Epidermal melanocyte (primary cell): Measurements from ENCODE around the gene CDX2.

Source experiments
- DNase-seq: peaks from one replicate; pipeline ENCODE4 v3.0.0; 2011; ENCODE audit warnings: low spot score; ENCODE audit not compliant: insufficient read length

The CDX2 gene

DNA sequence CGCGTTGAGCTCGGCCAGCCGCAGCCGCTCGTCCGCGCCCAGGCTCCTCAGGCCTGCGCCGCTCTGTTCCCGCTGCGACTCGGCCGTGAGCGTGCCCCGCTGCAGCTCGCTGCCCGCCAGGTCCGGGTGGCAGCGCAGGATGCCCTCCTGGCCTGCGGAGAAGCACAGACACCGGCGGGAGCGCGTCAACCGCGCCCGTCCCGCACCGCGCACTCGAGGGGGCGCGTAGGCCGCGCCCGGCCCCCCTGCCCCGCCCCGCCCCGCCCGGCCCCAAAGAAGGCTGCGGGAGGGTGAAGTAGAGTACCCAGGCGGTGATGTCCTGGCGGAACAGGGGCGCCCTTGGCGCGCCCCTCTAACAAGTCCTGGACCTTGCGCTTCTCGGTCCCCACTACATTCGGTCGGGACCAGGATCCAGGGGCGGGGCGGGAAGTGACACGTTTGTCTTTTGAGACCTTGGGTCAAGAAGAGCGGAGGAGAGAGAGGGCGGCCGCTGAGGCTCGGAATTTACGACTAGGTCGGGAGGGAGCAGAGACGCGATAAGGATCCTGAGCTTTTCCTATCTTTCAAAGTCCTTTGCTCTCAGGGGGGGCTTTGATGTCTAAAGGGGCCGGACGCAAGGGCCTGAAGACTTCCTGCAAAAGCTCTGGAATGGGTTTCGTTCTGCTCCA lies 9.3 kb upstream of the CDX2 start:
- DNase-seq, result no peak

DNA sequence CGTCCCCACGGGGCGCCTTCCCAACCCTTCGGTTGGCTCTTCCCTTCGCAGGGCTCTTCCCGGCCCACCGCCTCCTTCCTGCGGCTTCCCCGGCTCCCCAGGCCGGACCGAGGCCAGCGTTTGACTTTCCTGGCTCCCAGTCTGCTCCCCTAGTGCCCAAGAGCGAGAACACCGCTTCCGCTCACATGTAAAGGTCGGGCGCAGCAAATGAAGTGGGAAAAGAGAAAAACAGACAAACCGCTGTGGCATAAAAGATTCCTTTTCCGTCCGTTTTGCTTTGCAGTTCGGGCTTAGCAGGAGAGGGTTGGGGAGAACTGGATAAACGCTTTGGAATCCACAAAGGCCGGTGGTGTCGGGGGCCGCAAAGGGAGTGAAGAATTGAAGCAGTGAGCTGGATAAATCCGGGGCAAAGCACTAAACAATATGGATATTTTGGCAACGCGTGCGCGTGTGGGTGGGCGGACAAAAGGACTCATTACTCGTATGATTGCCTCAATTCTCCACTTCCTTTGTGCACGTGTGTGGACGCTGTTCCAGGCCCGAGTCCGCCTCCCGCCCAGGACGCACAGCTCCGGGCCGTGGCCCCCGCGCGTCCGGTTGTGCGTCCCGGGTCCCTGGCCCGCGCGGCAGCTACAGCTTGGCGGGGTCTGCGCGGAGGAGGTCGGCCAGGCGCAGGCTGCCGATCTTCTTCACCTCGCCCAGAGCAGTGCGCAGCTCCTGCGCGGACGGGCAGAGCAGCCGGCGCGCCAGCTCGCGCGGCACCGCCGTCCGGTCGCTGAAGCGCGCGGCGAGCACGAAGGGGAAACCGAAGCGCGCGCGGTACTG lies 8.6 kb upstream of the CDX2 start:
- DNase-seq, result no peak

DNA sequence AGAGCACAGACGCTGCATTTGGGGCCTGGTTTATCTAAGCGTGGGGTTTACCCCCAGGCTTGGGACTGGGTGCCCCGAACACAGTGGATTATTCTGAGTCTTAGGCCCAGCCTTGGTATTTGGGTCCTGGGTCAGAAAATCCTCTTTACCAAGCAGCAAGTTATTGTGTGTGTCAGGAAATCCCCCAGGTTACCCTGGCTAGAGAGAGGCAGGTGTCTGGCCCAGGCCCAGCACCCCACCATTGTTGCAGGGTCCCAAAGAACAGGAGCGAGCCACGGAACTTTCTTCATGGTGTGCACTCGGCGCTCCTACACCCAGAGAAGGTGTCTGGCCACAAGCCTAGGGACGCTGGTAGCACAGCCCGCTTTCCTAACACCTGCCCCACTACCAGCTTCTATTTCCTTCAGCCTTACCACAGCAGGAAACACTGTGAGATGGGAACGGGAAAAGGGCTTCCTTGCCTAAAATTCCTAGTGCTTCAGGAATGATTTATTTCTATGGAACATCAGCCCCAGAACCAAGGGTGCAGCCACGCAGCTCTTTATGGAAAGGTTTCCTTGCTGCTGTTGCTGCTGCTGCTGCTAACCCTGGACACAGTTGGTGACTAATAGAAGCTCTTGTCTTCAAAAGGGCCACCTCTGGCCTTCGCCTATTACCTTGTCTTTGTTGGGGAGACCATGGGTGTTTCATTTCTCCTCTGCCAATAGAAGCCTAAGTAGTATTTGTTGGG lies 7.4 kb upstream of the CDX2 start:
- no peak for DNase-seq

DNA sequence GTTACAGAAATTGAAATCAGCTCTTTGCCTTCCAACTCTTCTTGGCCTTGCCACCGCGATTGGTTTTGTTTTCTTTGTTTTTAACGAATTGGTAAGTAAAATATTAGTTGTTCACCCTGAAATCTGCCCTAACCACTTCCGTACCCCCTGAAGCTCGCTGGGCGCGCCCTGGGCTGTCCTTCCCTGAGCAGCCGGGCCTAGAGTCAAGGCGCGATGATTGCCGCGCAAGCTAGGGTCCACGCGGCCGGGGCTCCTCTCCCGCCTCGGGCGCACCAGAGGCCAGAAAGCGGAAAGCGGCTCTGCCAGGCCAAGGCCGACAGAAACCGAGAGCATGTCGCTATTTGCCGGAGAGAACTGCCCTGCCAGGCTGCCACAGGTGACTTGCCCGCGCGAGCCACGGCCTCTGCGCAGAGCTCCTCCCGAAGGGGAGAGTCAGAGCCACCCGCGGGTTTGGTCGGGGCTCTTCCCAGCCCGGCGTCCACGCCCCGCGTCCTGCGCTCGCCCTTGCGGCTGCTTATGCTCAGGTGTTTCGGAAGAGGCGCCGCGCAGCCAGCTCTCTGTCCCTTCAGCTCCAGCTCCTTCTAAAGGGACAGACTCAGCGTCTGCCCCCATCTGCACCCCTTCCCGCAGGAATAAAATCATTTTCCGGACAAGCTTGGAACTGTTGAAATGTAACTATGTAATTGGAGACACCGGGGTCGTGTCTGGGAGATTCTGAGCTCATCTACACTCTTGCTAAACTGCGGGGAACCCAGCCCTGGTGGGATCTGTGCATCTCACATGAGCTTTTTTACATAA lies 6.6 kb upstream of the CDX2 start:
- no peak for DNase-seq

DNA sequence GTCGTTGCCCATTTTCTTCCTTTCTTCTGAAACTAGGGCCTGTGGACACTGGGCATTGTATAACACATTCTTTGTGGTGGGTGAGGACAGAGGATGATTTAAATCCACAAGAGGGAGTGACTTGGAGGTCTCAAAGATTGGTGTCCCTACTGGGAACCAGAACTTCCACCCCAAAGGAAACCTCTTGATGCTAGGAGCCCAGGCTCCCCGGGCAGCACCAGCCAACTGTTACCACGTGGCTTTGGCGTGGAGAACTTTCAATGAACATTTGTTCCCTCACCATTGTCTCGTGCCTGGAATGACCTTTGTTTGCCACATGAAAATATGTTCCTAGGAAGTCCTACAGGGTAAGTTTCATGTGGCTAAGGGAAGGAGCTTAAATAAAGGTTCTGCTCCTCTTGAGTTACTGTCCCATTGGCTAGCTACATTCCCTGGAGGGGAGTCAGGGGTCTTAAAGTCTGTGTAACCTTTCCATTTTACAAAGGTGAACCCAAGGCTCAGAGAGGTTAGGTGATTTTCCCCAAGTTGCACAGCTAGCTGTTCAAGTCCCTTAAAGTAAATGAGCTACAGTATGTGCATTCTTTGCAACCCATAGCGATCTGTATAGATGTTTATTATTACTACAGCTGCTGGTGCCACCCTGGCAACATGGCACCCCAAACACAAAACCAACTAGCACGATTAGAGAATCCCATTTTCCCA lies 5.0 kb upstream of the CDX2 start:
- peak; percentile 17 for DNase-seq

DNA sequence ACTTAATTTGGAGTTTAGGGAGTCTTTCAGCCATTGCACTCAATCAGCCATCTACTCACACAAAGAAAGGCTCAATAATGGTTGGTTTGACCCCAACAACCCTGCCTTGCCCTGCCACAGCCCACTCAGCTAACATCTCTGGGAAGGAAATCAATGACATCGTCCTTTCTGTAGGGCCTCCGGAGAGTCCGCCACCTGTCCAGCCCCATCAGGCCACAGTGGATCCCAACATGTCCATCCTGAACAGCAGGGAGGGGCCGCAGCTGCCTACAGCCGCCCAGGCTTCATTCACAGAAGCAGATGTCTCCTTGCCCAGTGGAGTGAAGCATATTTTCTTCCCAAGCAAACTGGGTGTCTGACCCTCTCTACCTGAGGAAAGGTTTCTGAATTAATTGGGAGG lies 4.2 kb upstream of the CDX2 start:
- DNase-seq, result no peak

DNA sequence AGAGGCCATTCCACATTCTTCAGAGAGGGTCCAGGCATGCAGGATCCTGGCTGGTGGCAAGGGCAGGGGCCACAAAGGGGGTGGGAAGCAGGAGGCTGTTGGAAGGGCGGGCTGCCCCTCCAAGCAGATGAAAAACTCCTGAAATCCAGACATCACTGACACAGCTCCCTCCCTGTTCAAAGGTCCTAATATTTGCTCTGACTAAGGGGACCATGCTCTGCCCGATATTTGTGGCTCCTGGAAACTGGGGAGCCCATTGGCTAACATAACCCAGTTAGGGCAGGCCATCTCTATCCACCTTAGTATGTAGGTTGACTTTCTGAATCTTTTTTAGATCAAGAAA lies 3.3 kb upstream of the CDX2 start:
- no peak for DNase-seq

DNA sequence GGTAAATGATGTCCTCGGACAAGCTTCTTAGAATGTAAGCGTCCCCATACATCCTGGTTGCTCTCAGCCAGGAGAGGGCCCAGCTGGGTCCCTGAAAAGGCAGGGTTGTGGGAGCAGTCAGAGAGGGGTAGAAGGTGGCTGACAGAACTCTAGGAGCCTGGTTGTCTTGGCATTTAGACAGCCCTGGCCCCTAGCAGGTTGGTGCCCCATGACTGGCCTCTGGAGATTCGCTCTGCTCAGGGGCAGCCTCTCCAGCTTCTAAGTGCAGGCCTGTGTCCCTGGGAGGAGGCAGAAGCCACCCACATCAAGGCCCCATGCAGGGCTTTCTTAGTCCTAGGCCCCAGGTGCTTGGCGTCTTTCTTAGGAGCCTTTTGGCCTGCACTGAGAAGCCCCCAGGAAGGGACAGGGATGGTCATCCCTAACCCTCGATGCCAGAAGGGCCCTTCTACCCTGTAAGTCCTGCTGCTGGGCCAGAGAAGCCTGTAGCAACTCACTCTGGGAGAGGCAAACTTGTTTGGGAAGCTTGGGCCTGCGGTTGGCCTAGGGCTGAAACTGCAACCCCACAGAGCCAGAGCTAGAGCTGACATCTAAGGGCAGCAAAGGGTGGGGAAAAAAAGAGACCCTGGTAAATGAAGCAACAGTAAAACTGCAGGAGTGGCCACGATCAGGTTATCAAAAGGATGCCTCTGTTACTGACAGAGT lies 2.8 kb upstream of the CDX2 start:
- DNase-seq, result peak; percentile 17

DNA sequence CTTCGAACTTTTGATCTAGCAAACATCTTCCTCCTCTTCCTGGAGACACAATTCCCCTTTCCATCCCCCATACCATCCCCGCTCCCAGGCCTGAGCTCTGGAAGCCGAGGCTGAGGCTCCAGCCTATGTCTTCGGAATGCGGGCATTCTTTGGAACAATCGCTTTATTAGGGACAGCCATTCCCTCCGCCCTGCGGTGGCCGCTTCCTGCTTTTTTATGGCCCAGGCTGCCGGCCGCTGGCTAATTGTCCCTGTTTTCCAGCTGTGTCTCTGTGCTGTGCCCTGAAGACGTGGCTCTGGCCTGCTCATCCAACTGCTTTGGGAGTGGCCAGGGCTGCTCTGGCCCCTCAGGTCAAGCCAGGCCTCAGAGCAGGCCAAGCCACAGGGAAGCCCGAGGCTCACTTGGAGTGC lies 2.1 kb upstream of the CDX2 start:
- DNase-seq, result no peak

DNA sequence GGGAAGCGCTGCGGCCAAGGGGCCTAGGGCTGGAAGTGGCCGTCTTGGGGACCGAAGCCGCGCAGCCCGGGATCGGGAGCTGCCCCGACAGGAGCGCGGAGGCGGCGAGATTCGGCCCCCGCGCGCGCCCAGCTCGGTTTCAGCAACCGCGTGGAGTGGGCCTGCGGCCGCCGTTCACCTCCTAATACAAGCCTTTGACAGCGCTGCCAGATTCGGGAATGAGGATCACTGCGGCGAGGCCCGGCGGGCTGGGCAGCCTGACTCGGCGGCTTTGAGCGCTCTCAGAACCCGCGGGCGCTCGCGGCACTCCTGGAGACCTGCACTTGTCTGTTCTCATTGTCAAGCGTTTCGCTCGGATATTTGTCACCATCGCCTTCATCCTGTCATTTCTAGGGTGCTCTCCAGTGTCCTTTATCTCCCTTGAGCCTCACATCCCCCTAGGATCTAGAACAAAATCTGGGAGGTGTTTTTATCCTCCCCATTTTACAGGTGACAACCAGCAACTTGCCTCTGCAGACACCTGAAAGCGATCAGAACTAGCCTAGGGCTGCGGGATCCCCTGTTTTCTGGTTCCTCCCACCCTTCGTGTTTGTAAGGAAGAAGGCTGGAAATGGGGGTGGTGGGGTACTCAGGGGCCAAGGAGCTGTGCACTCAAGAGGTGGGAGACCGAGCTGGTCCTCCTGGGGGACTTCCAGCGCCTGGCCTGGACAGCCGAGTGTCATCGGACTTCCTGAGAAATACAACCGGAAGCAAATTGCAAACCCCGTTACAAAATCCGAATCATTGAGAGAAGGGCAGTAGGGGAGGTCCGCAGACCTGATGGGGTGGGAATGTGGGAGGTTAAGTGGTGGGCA lies 1.5 kb upstream of the CDX2 start:
- no peak for DNase-seq

DNA sequence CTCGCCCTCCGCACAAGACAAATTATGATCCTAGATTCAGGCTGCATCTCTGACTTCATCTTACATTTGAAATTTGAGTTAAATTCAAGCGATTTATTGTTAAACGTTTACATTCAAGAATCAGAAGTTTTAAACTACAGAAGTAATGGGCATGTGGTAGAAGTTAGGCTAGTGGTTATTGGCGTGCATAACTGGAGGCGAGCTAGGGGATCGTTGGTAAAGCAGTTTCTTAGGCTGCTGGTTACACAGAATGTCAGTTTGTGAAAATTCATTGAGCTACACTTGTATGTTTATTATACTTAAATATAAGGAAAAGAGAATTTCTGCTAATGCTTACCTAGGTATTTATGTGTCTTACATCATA lies 733 bp upstream of the CDX2 start:
- no peak for DNase-seq

DNA sequence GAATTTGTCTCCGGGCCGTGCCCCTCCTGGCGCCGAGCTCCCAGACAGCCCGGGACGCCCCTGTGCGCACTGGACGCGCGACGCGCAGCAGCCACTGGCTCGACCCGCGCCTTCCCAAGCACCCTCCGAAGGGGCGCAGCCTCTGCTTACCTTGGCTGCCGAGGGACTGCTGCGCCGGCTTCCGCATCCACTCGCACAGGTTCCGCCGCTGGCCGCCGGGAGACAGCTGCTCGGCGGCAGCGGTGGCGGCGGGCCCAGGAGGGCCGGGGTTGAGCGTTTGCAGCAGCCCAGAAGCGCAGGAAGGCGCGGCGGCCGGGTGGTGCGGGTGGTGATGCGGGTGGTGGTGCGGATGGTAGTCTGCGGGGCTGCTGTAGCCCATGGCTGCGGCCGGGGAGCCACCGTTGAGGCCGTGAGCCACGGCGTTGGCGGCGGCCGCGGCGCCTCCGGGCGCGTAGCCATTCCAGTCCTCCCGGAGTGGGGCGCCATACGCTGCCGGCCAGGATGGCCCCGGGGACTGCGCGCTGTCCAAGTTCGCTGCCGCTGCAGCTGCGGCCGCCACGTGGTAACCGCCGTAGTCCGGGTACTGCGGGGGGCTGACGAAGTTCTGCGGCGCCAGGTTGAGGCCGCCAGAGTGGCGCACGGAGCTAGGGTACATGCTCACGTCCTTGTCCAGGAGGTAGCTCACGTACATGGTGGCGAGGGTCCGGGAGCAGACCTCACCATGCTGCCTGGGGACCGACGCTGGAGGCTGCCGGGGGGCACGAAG lies 616 bp downstream of the CDX2 start:
- DNase-seq, result no peak

DNA sequence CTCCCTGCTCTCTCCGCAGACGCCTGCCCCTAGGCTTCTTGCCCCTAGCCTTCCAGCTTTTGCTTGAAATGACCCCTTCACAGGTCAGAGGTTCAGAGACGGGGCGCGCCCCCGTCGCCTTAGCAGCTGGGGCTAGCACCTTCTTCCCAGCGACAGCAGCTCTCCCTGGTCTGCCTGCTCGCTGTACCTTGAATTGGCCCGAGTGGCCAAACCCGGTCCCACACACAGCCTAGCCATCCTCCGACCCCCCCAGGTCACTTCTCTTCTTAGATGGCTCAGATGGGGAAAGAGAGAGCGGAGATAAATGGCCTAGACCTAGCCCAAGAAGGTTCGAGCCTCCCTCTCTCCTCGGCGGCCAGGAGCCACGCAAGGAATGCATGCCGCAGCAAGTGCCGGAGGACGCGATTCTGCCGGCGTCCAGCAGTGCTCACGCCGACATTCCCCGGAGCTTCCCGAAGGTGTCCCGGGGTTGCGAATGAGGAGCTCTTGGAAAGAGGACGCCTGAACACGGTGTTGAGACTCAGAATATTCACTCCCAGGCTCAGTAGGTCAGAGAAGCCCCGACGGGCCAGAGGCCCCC lies 1.3 kb downstream of the CDX2 start:
- DNase-seq, result no peak

DNA sequence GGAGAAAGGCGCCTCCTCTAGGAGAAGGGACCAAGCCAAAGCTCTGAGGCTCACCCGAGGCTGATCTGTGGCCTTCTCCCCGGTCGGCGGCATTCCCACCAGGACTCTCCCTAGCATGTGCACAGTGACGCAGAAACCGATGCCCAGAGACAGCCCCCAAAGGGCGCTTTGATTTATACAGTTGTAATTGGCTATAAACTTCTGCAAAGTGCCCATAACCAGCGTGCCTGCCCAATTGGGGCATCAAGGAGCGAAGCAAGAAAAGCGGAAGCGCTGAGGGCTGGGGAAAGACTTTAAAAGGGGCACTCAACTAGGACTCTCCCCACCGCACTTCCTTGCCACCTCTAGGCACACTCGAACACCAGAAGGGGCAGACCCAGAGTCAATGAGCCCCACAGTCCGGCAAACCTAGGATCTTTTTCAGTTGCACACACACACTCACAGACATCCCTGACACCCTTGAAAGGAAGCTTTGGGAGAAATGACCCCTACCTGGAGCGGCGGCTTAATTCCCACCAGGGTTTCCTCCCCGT lies 1.8 kb downstream of the CDX2 start:
- DNase-seq, result no peak

DNA sequence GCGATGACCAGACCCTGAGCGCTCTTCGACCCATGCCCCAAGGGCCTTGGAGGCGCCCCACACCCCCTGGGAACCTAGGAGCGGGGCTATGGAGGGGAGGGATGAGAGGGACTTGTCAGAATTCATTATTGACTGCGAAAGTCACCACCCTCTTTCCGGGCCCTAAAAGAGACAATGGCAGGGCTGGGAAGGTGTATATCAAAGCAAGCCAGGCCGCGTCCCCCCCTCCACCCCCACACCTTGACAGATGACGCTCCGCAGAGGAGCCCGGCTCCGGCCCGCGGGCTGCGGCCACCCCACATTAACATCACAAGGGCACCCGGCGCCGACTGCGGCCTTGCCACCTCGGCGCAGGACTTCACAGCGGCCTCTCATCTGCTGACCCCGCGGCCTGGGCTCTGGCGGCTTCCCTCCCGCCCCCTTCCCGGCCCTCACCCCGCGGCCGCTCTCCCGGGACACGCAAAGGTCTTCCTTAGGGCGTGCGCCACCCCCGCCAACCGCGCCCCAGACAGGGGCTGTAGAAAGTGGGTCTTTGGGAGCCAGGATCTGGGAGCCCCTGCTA lies 2.4 kb downstream of the CDX2 start:
- DNase-seq, result no peak

DNA sequence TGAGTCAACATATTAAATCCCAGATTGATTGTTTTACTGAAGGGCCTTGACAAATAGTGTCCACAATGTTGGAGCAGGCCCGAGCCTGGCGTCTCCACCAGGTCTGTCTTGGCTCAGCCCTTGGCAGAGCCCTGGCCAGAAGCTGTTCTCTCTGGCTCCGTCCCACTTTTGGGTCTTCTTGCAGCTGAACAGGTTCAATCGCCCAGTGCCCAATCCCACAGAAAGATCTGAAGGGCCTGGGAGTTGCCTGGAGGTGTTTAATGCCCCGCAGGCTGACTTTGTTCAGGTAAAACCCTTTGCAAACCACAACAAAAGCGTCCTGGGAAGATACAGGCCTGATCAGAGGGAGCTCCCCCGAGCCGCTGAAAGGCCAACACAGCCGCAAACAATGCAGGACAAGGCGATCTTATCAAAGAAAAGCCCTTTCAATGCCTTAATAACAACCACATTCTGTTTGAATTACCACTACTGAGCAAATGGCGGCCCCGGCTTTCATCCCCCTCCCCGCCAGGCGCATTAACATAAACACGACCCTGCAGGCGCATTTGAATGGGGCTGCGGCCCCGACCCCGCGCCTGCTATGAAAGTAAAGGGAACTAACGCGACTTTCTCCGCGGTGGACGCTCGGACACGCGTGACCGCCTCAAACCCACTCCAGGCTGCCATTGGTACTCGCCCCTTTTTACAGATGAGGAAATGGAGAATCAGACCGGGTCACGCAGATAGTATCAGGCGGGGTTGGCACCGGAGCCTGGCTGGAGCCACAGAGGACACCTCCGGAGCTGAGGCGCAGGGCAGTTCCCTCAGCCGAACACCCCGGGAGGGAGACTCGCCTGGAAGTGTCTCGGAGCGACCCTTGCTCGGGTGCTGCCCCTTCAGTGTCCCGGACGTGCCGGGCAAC lies 3.1 kb downstream of the CDX2 start:
- no peak for DNase-seq

DNA sequence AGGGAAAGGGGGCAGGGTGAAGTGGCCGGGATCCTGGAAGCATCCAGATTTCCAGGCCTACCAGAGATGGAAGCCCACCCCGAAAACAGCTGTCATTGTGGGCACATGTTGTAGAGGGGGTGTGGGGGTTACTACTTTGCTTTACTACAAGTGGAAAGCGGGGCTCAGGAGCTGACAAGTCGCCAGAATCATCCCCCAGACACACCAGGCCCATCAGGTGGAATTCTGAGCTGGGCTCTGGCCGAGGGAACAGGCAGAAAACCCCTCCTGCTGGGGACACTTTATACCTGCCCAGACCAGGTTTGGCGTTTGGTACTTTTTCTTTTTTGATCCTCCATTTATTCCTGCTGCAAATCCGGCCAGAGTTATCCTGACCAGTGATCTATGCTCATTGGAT lies 3.8 kb downstream of the CDX2 start:
- DNase-seq, result no peak
